ENCODE measurements around the gene PCDHGA7. TPM values are rescaled to one million over a fixed set of nuclear protein-coding genes. Genes with fewer than 3 reads are reported as not detected.
"Not testable (repeated sequence)": the region's sequence is repeated elsewhere in the genome, so short reads cannot be mapped to it uniquely, and the experiment has no call there.

PCDHGA7 gene
- polyA plus RNA-seq, 10 donors, result 1.2 to 2.0 (median 1.4) TPM

- not testable (repeated sequence) for DNase-seq
Measured at GRCh38 chr5:141394401-141395187, 12.1 kb downstream of the PCDHGA7 start.

GRCh38 chr5:141397756-141398551 is 15.4 kb downstream of the PCDHGA7 start, which contains the start of gene PCDHGB5:
PCDHGB5 (plus strand) TSS chr5:141397947; CDS start chr5:141398128, 181 bp downstream.
- DNase-seq, result peak in 1 of 3 donors; percentile 24

GRCh38 chr5:141398608-141399007 is 16.1 kb downstream of the PCDHGA7 start:
- no peak for DNase-seq

- DNase-seq, result no peak
Measured at GRCh38 chr5:141399555-141400258, 17.2 kb downstream of the PCDHGA7 start.

- DNase-seq, result no peak
Measured at GRCh38 chr5:141402553-141403243, 20.2 kb downstream of the PCDHGA7 start, which contains the start of gene PCDHGA9. PCDHGA9 (plus strand) TSS chr5:141402778; CDS start chr5:141402953, 175 bp downstream.

- no peak for DNase-seq
Measured at GRCh38 chr5:141403387-141403786, 20.8 kb downstream of the PCDHGA7 start.

- peak in 1 of 3 donors; percentile 57 for DNase-seq
Measured at GRCh38 chr5:141407790-141408505, 25.4 kb downstream of the PCDHGA7 start, which contains the start of gene PCDHGB6. PCDHGB6 (plus strand) TSS chr5:141408021; CDS start chr5:141408203, 182 bp downstream.

GRCh38 chr5:141409598-141410306 is 27.2 kb downstream of the PCDHGA7 start:
- no peak for DNase-seq

GRCh38 chr5:141411575-141411974 is 29.0 kb downstream of the PCDHGA7 start:
- no peak for DNase-seq

- DNase-seq, result peak in 2 of 3 donors; percentile 34 to 47
Measured at GRCh38 chr5:141412854-141413539, 30.5 kb downstream of the PCDHGA7 start, which contains the start of gene PCDHGA10. PCDHGA10 (plus strand) TSS chr5:141412987; CDS start chr5:141413176, 189 bp downstream.

- DNase-seq, result no peak
Measured at GRCh38 chr5:141413540-141414069, 31.1 kb downstream of the PCDHGA7 start.

GRCh38 chr5:141414548-141415274 is 32.2 kb downstream of the PCDHGA7 start:
- DNase-seq, result not testable (repeated sequence)

GRCh38 chr5:141415275-141415618 is 32.7 kb downstream of the PCDHGA7 start:
- not testable (repeated sequence) for DNase-seq

GRCh38 chr5:141417494-141418172 is 35.1 kb downstream of the PCDHGA7 start, which contains the start of gene PCDHGB7:
PCDHGB7 (plus strand) TSS chr5:141417677; CDS start chr5:141417860, 183 bp downstream.
- peak; percentile 46 to 72 (median 69) for DNase-seq

GRCh38 chr5:141419074-141419880 is 36.7 kb downstream of the PCDHGA7 start:
- no peak for DNase-seq

GRCh38 chr5:141420855-141421488 is 38.4 kb downstream of the PCDHGA7 start, which contains the start of gene PCDHGA11:
PCDHGA11 (plus strand) TSS chr5:141421051; CDS start chr5:141421228, 177 bp downstream.
- peak in 2 of 3 donors; percentile 44 for DNase-seq

Data from muscle of back (tissue), 11 donors.